CD4-positive, alpha-beta T cell (primary cell): ENCODE measurements around the gene MCUB. TPM values are rescaled to one million over a fixed set of nuclear protein-coding genes. Genes with fewer than 3 reads are reported as not detected.

Experiments used
- ATAC-seq: fragments of 200-7000 bp; cut with Tn5 transposase; one replicate; pipeline ENCODE4 v1.10.0; 2022; ENCODE audit warnings: mild to moderate bottlenecking; ENCODE audit not compliant: poor library complexity
- CTCF ChIA-PET: fragments of 350-600 bp; sonication (Branson Sonifier 250); formaldehyde crosslinking; loops from one replicate; lab custom pipeline; 2021; ENCODE audit warnings: antibody characterized with exemption, inconsistent platforms; lab: Charles Lee
- POLR2A ChIA-PET: fragments of 350-600 bp; sonication (Branson Sonifier 250); formaldehyde crosslinking; loops from one replicate; lab custom pipeline; 2021; ENCODE audit warnings: antibody characterized with exemption, inconsistent platforms; lab: Charles Lee
- DNase-seq, 14 experiments: peaks; one replicate each; pipeline ENCODE4 v3.0.0-alpha.2; 2013 to 2020; ENCODE audit warnings: mixed read lengths in 2 of 14
- H3K27ac ChIP-seq, 2 donors: one replicate each; pipeline versions ENCODE4 v1.5.1 to v1.7.0; 2013; ENCODE audit warnings: low read length in 2 of 2, low read depth in 1 of 2, mild to moderate bottlenecking in 1 of 2
- H3K27me3 ChIP-seq, 2 experiments: 1 replicate in 1 of 2; 2 replicates in 1 of 2; pipeline versions ENCODE4 v1.6.1 to v1.7.0; 2013; ENCODE audit warnings: low read length in 2 of 2, control low read depth in 1 of 2, mild to moderate bottlenecking in 1 of 2, moderate library complexity in 1 of 2; ENCODE audit not compliant: insufficient read depth in 2 of 2, control insufficient read depth in 1 of 2
- H3K36me3 ChIP-seq: one replicate; pipeline ENCODE4 v1.6.1; 2013; ENCODE audit warnings: low read length, control low read depth; ENCODE audit not compliant: insufficient read depth
- H3K4me1 ChIP-seq: one replicate; pipeline ENCODE4 v1.6.1; 2013; ENCODE audit warnings: low read length, control low read depth; ENCODE audit not compliant: insufficient read depth
- H3K4me3 ChIP-seq: one replicate; pipeline ENCODE4 v1.5.1; 2013; ENCODE audit warnings: mild to moderate bottlenecking, low read length, moderate library complexity
- H3K9me3 ChIP-seq, 2 experiments: 1 replicate in 1 of 2; 2 replicates in 1 of 2; pipeline versions ENCODE4 v1.6.1 to v1.7.0; 2013; ENCODE audit warnings: low read length in 2 of 2, mild to moderate bottlenecking in 2 of 2, control low read depth in 1 of 2, moderate library complexity in 1 of 2; ENCODE audit not compliant: control insufficient read depth in 1 of 2, insufficient read depth in 1 of 2
- H3K27ac Mint-ChIP-seq: one replicate; pipeline ENCODE4 v1.8.0; 2020; ENCODE audit warnings: mixed read lengths
- H3K27me3 Mint-ChIP-seq: one replicate; pipeline ENCODE4 v1.8.0; 2021; ENCODE audit warnings: mixed read lengths
- H3K36me3 Mint-ChIP-seq: one replicate; pipeline ENCODE4 v1.8.0; 2021; ENCODE audit warnings: low read depth, mixed read lengths
- H3K4me1 Mint-ChIP-seq: one replicate; pipeline ENCODE4 v1.8.0; 2021; ENCODE audit warnings: low read depth, mixed read lengths
- H3K4me3 Mint-ChIP-seq: one replicate; pipeline ENCODE4 v1.8.0; 2020; ENCODE audit warnings: mild to moderate bottlenecking, mixed read lengths
- H3K9me3 Mint-ChIP-seq: one replicate; pipeline ENCODE4 v1.8.0; 2020; ENCODE audit warnings: mixed read lengths
- intact Hi-C, 2 experiments: fragments of 100-400 bp; cut with DNase I in 1 of 2; cut with micrococcal nuclease in 1 of 2; formaldehyde crosslinking; loops; one replicate each; pipeline versions ENCODE4 v1.15.1 to v1.9.0; 2023 to 2025; cut with DNase I, micrococcal nuclease
- total RNA-seq, 174 experiments: library from RNA in 2 of 174; stranded (reverse) in 2 of 174; gene quantifications; one replicate each; pipeline ENCODE4 v1.2.3 and lab custom pipeline; 2021 to 2026
- TF ChIP-seq, protein P1 (sequence below): fragments of 200-600 bp; IDR thresholded peaks from one replicate; pipeline ENCODE4 v1.8.0; 2022; ENCODE audit warnings: antibody characterized with exemption, mild to moderate bottlenecking

MCUB gene
- total RNA-seq, 2 experiments from 2014 or later, result 98.1 to 108 TPM

DNA sequence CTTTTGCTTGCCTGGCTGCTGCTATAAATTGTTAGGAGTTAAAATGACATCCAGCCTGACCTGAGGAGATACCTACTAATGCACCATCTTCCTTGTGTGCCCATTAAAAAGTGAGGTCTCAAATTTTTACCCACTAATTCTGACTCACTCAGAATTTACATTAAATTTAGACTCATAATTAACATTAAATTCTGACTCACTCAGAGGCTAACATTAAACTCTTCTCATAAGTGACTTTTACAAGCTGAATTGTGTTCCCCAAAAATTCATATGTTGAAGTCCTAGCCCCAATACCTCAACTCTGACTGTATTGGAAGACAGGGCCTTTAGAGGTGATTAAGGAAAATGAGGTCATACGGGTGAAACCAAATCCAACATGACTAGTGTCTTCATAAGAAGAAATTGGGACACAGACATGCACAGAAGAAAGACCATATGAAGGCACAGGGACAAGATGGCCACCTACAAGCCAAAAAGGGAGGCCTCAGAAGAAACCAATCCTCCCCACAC, 131.4 kb downstream of the MCUB start:
- H3K4me3 ChIP-seq, result no peak overlapping the region
- peak overlapping the region; percentile 89 for H3K27ac Mint-ChIP-seq
- POLR2A ChIA-PET, result interaction anchor here (0.6 to 2.9 kb wide), 9 partner anchors 10 to 258 kb away, joined by 3 to 17 read pairs (median 4); partner anchors contain the start of genes CASP6 and SEC24B
- peak overlapping the region; percentile 36 to 52 for H3K27ac ChIP-seq
- H3K36me3 ChIP-seq, result peaks cover 48% of the 10 kb centered on the region
- peaks cover 84% of the 10 kb centered on the region for H3K36me3 Mint-ChIP-seq
- H3K27me3 ChIP-seq, result no peaks in the 10 kb centered on the region
- ATAC-seq, result no peak
- DNase-seq, result peak in 1 of 14 experiments; percentile 14
- H3K4me1 Mint-ChIP-seq, result peaks cover 48% of the 10 kb centered on the region
- intact Hi-C loops, result no loop called here
- H3K9me3 Mint-ChIP-seq, result no peaks in the 10 kb centered on the region
- H3K9me3 ChIP-seq, result no peaks in the 10 kb centered on the region
- H3K4me3 Mint-ChIP-seq, result peak overlapping the region; percentile 68
- CTCF ChIA-PET, result interaction anchor here (0.7 kb wide), 1 partner anchor 11 kb away, joined by 3 read pairs; the partner anchor contains the start of gene CASP6
- TF ChIP-seq, protein P1, sequence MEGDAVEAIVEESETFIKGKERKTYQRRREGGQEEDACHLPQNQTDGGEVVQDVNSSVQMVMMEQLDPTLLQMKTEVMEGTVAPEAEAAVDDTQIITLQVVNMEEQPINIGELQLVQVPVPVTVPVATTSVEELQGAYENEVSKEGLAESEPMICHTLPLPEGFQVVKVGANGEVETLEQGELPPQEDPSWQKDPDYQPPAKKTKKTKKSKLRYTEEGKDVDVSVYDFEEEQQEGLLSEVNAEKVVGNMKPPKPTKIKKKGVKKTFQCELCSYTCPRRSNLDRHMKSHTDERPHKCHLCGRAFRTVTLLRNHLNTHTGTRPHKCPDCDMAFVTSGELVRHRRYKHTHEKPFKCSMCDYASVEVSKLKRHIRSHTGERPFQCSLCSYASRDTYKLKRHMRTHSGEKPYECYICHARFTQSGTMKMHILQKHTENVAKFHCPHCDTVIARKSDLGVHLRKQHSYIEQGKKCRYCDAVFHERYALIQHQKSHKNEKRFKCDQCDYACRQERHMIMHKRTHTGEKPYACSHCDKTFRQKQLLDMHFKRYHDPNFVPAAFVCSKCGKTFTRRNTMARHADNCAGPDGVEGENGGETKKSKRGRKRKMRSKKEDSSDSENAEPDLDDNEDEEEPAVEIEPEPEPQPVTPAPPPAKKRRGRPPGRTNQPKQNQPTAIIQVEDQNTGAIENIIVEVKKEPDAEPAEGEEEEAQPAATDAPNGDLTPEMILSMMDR, result no peak
- no peaks in the 10 kb centered on the region for H3K27me3 Mint-ChIP-seq
- H3K4me1 ChIP-seq, result peaks cover 20% of the 10 kb centered on the region

DNA sequence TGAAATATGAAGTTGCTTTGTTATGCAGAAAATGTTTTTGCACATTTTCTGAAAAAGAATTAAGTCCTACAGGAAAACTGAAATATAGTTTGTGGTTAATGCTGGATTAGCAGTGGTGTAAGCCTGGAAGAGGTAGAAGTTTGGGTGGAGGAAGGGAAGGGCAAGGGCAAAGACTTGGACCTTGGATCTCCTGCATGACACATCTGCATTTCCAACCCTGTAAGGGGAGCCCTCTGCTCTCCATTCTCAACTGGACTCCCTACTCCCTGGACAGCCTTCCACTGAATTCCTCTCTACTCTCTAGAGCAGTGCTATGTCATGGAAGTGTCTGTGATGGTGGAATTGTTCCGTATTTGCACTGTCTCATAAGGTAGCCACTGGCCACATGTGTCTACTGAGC, 138.6 kb downstream of the MCUB start:
- Mint-ChIP-seq H3K9me3 (no peaks in the 10 kb centered on the region), H3K27me3 (no peaks in the 10 kb centered on the region), H3K4me3 (no peak overlapping the region), H3K4me1 (peaks cover 67% of the 10 kb centered on the region), H3K27ac (peak overlapping the region; percentile 96), H3K36me3 (peaks cover 67% of the 10 kb centered on the region)
- H3K4me1 ChIP-seq, result peaks cover 28% of the 10 kb centered on the region
- H3K36me3 ChIP-seq, result peaks cover 20% of the 10 kb centered on the region
- H3K9me3 ChIP-seq, result no peaks in the 10 kb centered on the region
- TF ChIP-seq, protein P1, result no peak
- H3K27ac ChIP-seq, result no peak overlapping the region
- CTCF ChIA-PET, result interaction anchor here (1.6 kb wide), 1 partner anchor 265 kb away, joined by 4 read pairs; no protein-coding TSS in a partner anchor
- no peak for DNase-seq
- H3K4me3 ChIP-seq, result no peak overlapping the region
- intact Hi-C loops, result no loop called here
- no peaks in the 10 kb centered on the region for H3K27me3 ChIP-seq
- no peak for ATAC-seq
- POLR2A ChIA-PET, result interaction anchor here (1.3 to 8.2 kb wide), 2 partner anchors 32 to 139 kb away, joined by 3 to 46 read pairs; partner anchors contain the start of gene MCUB

DNA sequence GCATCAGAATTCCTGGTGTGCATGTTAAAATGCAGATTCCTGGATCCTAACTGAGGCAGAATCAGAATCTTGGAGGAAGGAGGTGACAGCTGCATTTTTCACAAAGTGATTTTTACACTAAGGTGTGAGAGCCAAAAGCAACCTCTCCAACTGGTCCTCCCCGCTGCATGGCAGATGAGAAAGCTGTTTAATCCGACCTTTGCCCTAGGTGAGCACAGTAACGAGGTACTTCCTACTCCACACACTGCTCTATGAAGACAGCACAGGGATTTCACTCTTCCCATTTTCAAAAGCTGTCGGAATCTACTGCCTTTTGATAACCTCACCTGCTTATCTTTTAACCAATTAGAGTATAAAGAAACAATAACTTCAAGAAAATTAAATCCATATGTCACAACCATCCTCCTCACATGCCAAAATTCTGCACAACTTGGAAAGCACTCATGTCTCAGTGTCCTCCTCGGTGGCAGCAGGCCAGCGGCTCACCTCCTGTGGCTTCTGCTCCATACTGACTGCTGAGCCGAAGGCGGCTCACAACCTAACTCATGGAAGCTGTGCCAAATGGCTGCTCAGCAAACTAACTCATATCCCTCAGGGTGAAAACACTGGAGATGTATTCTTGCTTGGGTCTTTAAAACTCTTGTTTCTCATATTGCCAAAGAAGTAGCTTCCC, 139.6 kb downstream of the MCUB start:
- ChIA-PET CTCF (interaction anchor here (0.6 to 1.2 kb wide), 2 partner anchors 36 to 266 kb away, joined by 3 to 6 read pairs; partner anchors contain the start of gene SEC24B), POLR2A (interaction anchor here (1.2 to 8.2 kb wide), 8 partner anchors 9 to 267 kb away, joined by 3 to 46 read pairs (median 4); partner anchors contain the start of gene MCUB)
- Mint-ChIP-seq H3K4me3 (peak overlapping the region; percentile 11), H3K27me3 (no peaks in the 10 kb centered on the region), H3K36me3 (peaks cover 56% of the 10 kb centered on the region), H3K27ac (peak overlapping the region; percentile 96), H3K9me3 (no peaks in the 10 kb centered on the region), H3K4me1 (peaks cover 67% of the 10 kb centered on the region)
- intact Hi-C loops, result loop anchor here (5.0 to 10.0 kb wide), 2 partner anchors 115 to 267 kb away; partner anchors contain the start of genes GAR1 (in 1 of the 2) and SEC24B (in 1 of the 2)
- Histone ChIP-seq H3K36me3 (peaks cover 14% of the 10 kb centered on the region), H3K27ac (peak overlapping the region in 1 of 2 donors; percentile 14), H3K4me1 (peaks cover 33% of the 10 kb centered on the region), H3K27me3 (no peaks in the 10 kb centered on the region), H3K4me3 (no peak overlapping the region), H3K9me3 (no peaks in the 10 kb centered on the region)
- DNase-seq, result no peak
- no peak for ATAC-seq
- TF ChIP-seq, protein P1, result no peak
